PC-9 (cell line): ENCODE measurements around the gene RRAGC.

Experiments
- EZH2 ChIP-seq: fragments of 200-600 bp; sonication (generic); IDR thresholded peaks from 2 replicates; pipeline ENCODE4 v1.8.0; 2017; ENCODE audit warnings: antibody characterized with exemption, low read depth
- TF ChIP-seq, protein P1 (sequence below): fragments of 200-600 bp; sonication (generic); conservative IDR thresholded peaks from 2 replicates; pipeline ENCODE4 v1.6.1; 2017; ENCODE audit warnings: mixed run types, antibody characterized with exemption, mild to moderate bottlenecking, moderate library complexity

DNA sequence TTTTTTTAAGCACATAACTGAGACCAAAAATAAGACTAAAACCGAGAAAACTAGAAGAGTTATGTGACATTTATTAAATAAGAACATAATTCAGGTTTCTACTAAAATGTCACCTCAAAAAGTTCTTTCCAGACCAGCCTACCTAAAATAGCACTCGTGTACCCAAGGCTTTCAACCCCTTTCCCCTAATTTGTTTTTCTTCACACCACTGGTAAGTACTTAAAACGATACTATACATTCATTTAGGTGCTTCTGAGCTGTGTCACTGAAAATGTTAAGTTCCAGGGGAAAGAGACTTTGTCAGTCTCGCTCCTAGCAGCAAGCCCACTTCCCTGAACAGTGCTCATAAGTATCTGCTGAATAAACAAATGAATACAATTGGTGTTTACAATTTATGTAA is 6.8 kb downstream of the RRAGC start:
- TF ChIP-seq, protein P1, sequence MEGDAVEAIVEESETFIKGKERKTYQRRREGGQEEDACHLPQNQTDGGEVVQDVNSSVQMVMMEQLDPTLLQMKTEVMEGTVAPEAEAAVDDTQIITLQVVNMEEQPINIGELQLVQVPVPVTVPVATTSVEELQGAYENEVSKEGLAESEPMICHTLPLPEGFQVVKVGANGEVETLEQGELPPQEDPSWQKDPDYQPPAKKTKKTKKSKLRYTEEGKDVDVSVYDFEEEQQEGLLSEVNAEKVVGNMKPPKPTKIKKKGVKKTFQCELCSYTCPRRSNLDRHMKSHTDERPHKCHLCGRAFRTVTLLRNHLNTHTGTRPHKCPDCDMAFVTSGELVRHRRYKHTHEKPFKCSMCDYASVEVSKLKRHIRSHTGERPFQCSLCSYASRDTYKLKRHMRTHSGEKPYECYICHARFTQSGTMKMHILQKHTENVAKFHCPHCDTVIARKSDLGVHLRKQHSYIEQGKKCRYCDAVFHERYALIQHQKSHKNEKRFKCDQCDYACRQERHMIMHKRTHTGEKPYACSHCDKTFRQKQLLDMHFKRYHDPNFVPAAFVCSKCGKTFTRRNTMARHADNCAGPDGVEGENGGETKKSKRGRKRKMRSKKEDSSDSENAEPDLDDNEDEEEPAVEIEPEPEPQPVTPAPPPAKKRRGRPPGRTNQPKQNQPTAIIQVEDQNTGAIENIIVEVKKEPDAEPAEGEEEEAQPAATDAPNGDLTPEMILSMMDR, result no peak
- no peak for TF ChIP-seq EZH2
